Measurements from ENCODE around the gene GPR132.
"Not testable (repeated sequence)": the region's sequence is repeated elsewhere in the genome, so short reads cannot be mapped to it uniquely, and the experiment has no call there.

The GPR132 gene

GRCh38 chr14:105065280-105066228, at the start of gene GPR132:
GPR132 (minus strand) TSS chr14:105065430; CDS start chr14:105055420, 10,010 bp downstream.
- Histone ChIP-seq H3K27me3 (ENCODE audit: control insufficient read depth, insufficient read depth, low read length) (no peaks in the 10 kb centered on the region), H3K4me3 (ENCODE audit: low read depth, low read length) (no peak within 1 kb of the TSS), H3K4me1 (ENCODE audit: control insufficient read depth, insufficient read depth, low read length) (no peaks in the 10 kb centered on the region)

GRCh38 chr14:105109243-105109642, 44.0 kb upstream of the GPR132 start:
- not testable (repeated sequence) for H3K4me1 ChIP-seq (ENCODE audit: control insufficient read depth, insufficient read depth, low read length); H3K4me3 ChIP-seq (ENCODE audit: low read depth, low read length); H3K36me3 ChIP-seq (ENCODE audit: control insufficient read depth, insufficient read depth, low read length); H3K9ac ChIP-seq (ENCODE audit: low read depth, low read length); H3K27me3 ChIP-seq (ENCODE audit: control insufficient read depth, insufficient read depth, low read length); H3K9me3 ChIP-seq (ENCODE audit: control insufficient read depth, insufficient read depth, low read length)

More at GRCh38 chr14:105065280-105066228, at the start of gene GPR132:
- Histone ChIP-seq H3K9me3 (ENCODE audit: control insufficient read depth, insufficient read depth, low read length) (no peaks in the 10 kb centered on the region), H3K9ac (ENCODE audit: low read depth, low read length) (no peak within 1 kb of the TSS), H3K36me3 (ENCODE audit: control insufficient read depth, insufficient read depth, low read length) (no peaks in the 10 kb centered on the region)

- Histone ChIP-seq H3K9me3 (ENCODE audit: control insufficient read depth, insufficient read depth, low read length) (no peaks in the 10 kb centered on the region), H3K27me3 (ENCODE audit: control insufficient read depth, insufficient read depth, low read length) (peaks cover 2% of the 10 kb centered on the region), H3K4me3 (ENCODE audit: low read depth, low read length) (no peak overlapping the region)
Observed at GRCh38 chr14:105108516-105108864, 43.3 kb upstream of the GPR132 start.

GRCh38 chr14:105107781-105108515, 42.7 kb upstream of the GPR132 start:
- Histone ChIP-seq H3K9me3 (ENCODE audit: control insufficient read depth, insufficient read depth, low read length) (no peaks in the 10 kb centered on the region), H3K4me3 (ENCODE audit: low read depth, low read length) (no peak overlapping the region), H3K27me3 (ENCODE audit: control insufficient read depth, insufficient read depth, low read length) (peaks cover 2% of the 10 kb centered on the region), H3K36me3 (ENCODE audit: control insufficient read depth, insufficient read depth, low read length) (no peaks in the 10 kb centered on the region), H3K4me1 (ENCODE audit: control insufficient read depth, insufficient read depth, low read length) (no peaks in the 10 kb centered on the region), H3K9ac (ENCODE audit: low read depth, low read length) (no peak overlapping the region)

More at GRCh38 chr14:105108516-105108864, 43.3 kb upstream of the GPR132 start:
- Histone ChIP-seq H3K4me1 (ENCODE audit: control insufficient read depth, insufficient read depth, low read length) (no peaks in the 10 kb centered on the region), H3K36me3 (ENCODE audit: control insufficient read depth, insufficient read depth, low read length) (no peaks in the 10 kb centered on the region), H3K9ac (ENCODE audit: low read depth, low read length) (no peak overlapping the region)

GRCh38 chr14:105107351-105107750, 42.1 kb upstream of the GPR132 start:
- no peaks in the 10 kb centered on the region for H3K36me3 ChIP-seq (ENCODE audit: control insufficient read depth, insufficient read depth, low read length)
- H3K27me3 ChIP-seq (ENCODE audit: control insufficient read depth, insufficient read depth, low read length), result peaks cover 2% of the 10 kb centered on the region
- no peak overlapping the region for H3K4me3 ChIP-seq (ENCODE audit: low read depth, low read length)
- no peak overlapping the region for H3K9ac ChIP-seq (ENCODE audit: low read depth, low read length)
- no peaks in the 10 kb centered on the region for H3K4me1 ChIP-seq (ENCODE audit: control insufficient read depth, insufficient read depth, low read length)
- no peaks in the 10 kb centered on the region for H3K9me3 ChIP-seq (ENCODE audit: control insufficient read depth, insufficient read depth, low read length)

- Histone ChIP-seq H3K9me3 (ENCODE audit: control insufficient read depth, insufficient read depth, low read length) (peaks cover 5% of the 10 kb centered on the region), H3K36me3 (ENCODE audit: control insufficient read depth, insufficient read depth, low read length) (no peaks in the 10 kb centered on the region), H3K4me1 (ENCODE audit: control insufficient read depth, insufficient read depth, low read length) (no peaks in the 10 kb centered on the region), H3K27me3 (ENCODE audit: control insufficient read depth, insufficient read depth, low read length) (peaks cover 2% of the 10 kb centered on the region), H3K4me3 (ENCODE audit: low read depth, low read length) (no peak overlapping the region), H3K9ac (ENCODE audit: low read depth, low read length) (no peak overlapping the region)
Observed at GRCh38 chr14:105105158-105105557, 39.9 kb upstream of the GPR132 start.

- no peak overlapping the region for H3K9ac ChIP-seq (ENCODE audit: low read depth, low read length)
- H3K9me3 ChIP-seq (ENCODE audit: control insufficient read depth, insufficient read depth, low read length), result peaks cover 5% of the 10 kb centered on the region
- H3K4me3 ChIP-seq (ENCODE audit: low read depth, low read length), result no peak overlapping the region
- no peaks in the 10 kb centered on the region for H3K4me1 ChIP-seq (ENCODE audit: control insufficient read depth, insufficient read depth, low read length)
- peaks cover 2% of the 10 kb centered on the region for H3K27me3 ChIP-seq (ENCODE audit: control insufficient read depth, insufficient read depth, low read length)
- no peaks in the 10 kb centered on the region for H3K36me3 ChIP-seq (ENCODE audit: control insufficient read depth, insufficient read depth, low read length)
Observed at GRCh38 chr14:105102893-105103292, 37.7 kb upstream of the GPR132 start.

- H3K4me3 ChIP-seq (ENCODE audit: low read depth, low read length), result no peak overlapping the region
- peaks cover 5% of the 10 kb centered on the region for H3K9me3 ChIP-seq (ENCODE audit: control insufficient read depth, insufficient read depth, low read length)
- peaks cover 2% of the 10 kb centered on the region for H3K27me3 ChIP-seq (ENCODE audit: control insufficient read depth, insufficient read depth, low read length)
- no peaks in the 10 kb centered on the region for H3K36me3 ChIP-seq (ENCODE audit: control insufficient read depth, insufficient read depth, low read length)
- H3K9ac ChIP-seq (ENCODE audit: low read depth, low read length), result no peak overlapping the region
- no peaks in the 10 kb centered on the region for H3K4me1 ChIP-seq (ENCODE audit: control insufficient read depth, insufficient read depth, low read length)
Observed at GRCh38 chr14:105102361-105102870, 37.2 kb upstream of the GPR132 start.

GRCh38 chr14:105100910-105101309, 35.7 kb upstream of the GPR132 start:
- Histone ChIP-seq H3K9ac (ENCODE audit: low read depth, low read length) (no peak overlapping the region), H3K4me3 (ENCODE audit: low read depth, low read length) (no peak overlapping the region), H3K4me1 (ENCODE audit: control insufficient read depth, insufficient read depth, low read length) (no peaks in the 10 kb centered on the region), H3K9me3 (ENCODE audit: control insufficient read depth, insufficient read depth, low read length) (peaks cover 5% of the 10 kb centered on the region), H3K36me3 (ENCODE audit: control insufficient read depth, insufficient read depth, low read length) (no peaks in the 10 kb centered on the region), H3K27me3 (ENCODE audit: control insufficient read depth, insufficient read depth, low read length) (no peaks in the 10 kb centered on the region)

GRCh38 chr14:105099778-105100177, 34.5 kb upstream of the GPR132 start:
- no peaks in the 10 kb centered on the region for H3K36me3 ChIP-seq (ENCODE audit: control insufficient read depth, insufficient read depth, low read length)

GRCh38 chr14:105098316-105098715, 33.1 kb upstream of the GPR132 start:
- Histone ChIP-seq H3K9me3 (ENCODE audit: control insufficient read depth, insufficient read depth, low read length) (peaks cover 5% of the 10 kb centered on the region), H3K4me3 (ENCODE audit: low read depth, low read length) (no peak overlapping the region), H3K27me3 (ENCODE audit: control insufficient read depth, insufficient read depth, low read length) (peaks cover 14% of the 10 kb centered on the region), H3K4me1 (ENCODE audit: control insufficient read depth, insufficient read depth, low read length) (peaks cover 2% of the 10 kb centered on the region), H3K36me3 (ENCODE audit: control insufficient read depth, insufficient read depth, low read length) (no peaks in the 10 kb centered on the region), H3K9ac (ENCODE audit: low read depth, low read length) (no peak overlapping the region)

More at GRCh38 chr14:105099778-105100177, 34.5 kb upstream of the GPR132 start:
- Histone ChIP-seq H3K4me3 (ENCODE audit: low read depth, low read length) (no peak overlapping the region), H3K27me3 (ENCODE audit: control insufficient read depth, insufficient read depth, low read length) (peaks cover 6% of the 10 kb centered on the region), H3K9me3 (ENCODE audit: control insufficient read depth, insufficient read depth, low read length) (peaks cover 5% of the 10 kb centered on the region), H3K9ac (ENCODE audit: low read depth, low read length) (no peak overlapping the region), H3K4me1 (ENCODE audit: control insufficient read depth, insufficient read depth, low read length) (no peaks in the 10 kb centered on the region)

All from iPS-15b (cell line).